ENCODE results near the gene OR5P2. TPM values are rescaled to one million over a fixed set of nuclear protein-coding genes. Genes with fewer than 3 reads are reported as not detected.
"Not testable (repeated sequence)": the region's sequence is repeated elsewhere in the genome, so short reads cannot be mapped to it uniquely, and the experiment has no call there.

OR5P2 gene
- total RNA-seq, 3 donors from 2014 or later, result 6.6 to 13.0 TPM; not detected in 1

DNA sequence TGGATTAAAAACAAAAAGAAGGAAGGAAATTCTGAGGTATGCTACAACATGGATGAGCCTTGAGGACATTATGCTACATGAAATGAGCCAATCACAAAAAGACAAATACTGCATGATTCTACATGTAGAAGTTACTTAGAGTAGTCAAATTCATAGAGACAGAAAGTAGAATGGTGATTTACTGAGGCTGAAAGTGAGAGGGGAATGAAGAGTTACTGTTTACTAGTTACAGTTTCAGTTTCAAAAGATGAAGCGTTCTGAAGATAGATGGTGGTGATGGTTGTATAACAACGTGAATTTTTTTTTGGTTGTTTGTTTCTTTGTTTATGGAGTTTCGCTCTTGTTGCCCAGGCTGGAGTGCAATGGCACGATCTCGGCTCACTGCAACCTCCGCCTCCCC lies 9.5 kb downstream of the OR5P2 start:
- no peaks in the 10 kb centered on the region for H3K4me1 ChIP-seq

DNA sequence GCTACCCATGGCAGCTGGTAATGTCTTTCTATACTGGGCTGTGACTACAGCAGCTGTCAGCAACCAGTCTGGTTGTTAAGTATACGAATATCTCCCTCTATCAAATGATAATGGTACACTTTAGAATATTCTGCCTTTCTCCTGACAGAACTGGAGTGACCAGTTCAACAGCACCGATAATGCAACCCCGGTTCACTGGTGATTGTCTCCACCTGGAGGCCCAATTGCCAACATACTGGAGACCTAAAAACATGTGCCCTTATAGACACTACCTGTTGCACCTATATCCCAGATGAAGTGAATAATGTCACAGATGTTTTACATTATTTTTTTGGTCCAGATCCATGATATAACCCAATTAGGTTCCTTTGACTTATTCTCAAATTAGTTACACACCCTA lies 21.1 kb downstream of the OR5P2 start:
- no peaks in the 10 kb centered on the region for H3K4me1 ChIP-seq
- H3K4me3 ChIP-seq, result no peak overlapping the region
- no peaks in the 10 kb centered on the region for H3K9me3 ChIP-seq
- no peaks in the 10 kb centered on the region for H3K36me3 ChIP-seq
- H3K27ac ChIP-seq, result no peak overlapping the region
- no peak for DNase-seq (ENCODE audit: low spot score in 2 of 2)
- no peaks in the 10 kb centered on the region for H3K27me3 ChIP-seq
- no peak for TF ChIP-seq POLR2A (IDR thresholded peaks at IDR 0.05)
- TF ChIP-seq, protein P1, sequence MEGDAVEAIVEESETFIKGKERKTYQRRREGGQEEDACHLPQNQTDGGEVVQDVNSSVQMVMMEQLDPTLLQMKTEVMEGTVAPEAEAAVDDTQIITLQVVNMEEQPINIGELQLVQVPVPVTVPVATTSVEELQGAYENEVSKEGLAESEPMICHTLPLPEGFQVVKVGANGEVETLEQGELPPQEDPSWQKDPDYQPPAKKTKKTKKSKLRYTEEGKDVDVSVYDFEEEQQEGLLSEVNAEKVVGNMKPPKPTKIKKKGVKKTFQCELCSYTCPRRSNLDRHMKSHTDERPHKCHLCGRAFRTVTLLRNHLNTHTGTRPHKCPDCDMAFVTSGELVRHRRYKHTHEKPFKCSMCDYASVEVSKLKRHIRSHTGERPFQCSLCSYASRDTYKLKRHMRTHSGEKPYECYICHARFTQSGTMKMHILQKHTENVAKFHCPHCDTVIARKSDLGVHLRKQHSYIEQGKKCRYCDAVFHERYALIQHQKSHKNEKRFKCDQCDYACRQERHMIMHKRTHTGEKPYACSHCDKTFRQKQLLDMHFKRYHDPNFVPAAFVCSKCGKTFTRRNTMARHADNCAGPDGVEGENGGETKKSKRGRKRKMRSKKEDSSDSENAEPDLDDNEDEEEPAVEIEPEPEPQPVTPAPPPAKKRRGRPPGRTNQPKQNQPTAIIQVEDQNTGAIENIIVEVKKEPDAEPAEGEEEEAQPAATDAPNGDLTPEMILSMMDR (IDR thresholded peaks at IDR 0.05), result no peak
- TF ChIP-seq POLR2AphosphoS5 (IDR thresholded peaks at IDR 0.05), result no peak
- intact Hi-C loops (cut with DNase I; ENCODE audit: low total_unique reads), result no loop called here

More for the DNA sequence above, 9.5 kb downstream of the OR5P2 start:
- TF ChIP-seq, protein P1 (IDR thresholded peaks at IDR 0.05), result no peak
- no peak for TF ChIP-seq POLR2AphosphoS5 (IDR thresholded peaks at IDR 0.05)
- no peak for TF ChIP-seq POLR2A (IDR thresholded peaks at IDR 0.05)
- Histone ChIP-seq H3K9me3 (peaks cover 0 to 15% of the 10 kb centered on the region in 2 donors), H3K27me3 (no peaks in the 10 kb centered on the region), H3K36me3 (no peaks in the 10 kb centered on the region), H3K4me3 (no peak overlapping the region), H3K27ac (no peak overlapping the region)
- intact Hi-C loops (cut with DNase I; ENCODE audit: low total_unique reads), result no loop called here
- no peak for DNase-seq (ENCODE audit: low spot score in 2 of 2)

DNA sequence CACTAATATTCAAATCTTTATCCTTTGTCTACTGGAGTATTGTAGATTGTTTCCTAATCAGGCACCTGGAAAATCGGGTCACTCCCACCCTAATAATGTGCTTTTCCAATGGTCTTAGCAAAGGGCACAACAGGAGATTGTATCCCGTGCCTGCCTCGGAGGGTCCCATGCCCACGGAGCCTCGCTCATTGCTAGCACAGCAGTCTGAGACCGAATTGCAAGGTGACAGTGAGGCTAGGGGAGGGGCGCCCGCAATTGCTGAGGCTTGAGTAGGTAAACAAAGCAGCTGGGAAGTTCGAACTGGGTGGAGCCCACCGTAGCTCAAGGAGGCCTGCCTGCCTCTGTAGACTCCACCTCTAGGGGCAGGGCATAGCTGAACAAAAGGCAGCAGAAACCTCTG lies 32.4 kb downstream of the OR5P2 start:
- H3K27ac ChIP-seq; H3K4me1 ChIP-seq; H3K9me3 ChIP-seq; DNase-seq (ENCODE audit: low spot score in 2 of 2); H3K36me3 ChIP-seq; H3K27me3 ChIP-seq; H3K4me3 ChIP-seq; intact Hi-C loops (cut with DNase I; ENCODE audit: low total_unique reads): not testable (repeated sequence)

DNA sequence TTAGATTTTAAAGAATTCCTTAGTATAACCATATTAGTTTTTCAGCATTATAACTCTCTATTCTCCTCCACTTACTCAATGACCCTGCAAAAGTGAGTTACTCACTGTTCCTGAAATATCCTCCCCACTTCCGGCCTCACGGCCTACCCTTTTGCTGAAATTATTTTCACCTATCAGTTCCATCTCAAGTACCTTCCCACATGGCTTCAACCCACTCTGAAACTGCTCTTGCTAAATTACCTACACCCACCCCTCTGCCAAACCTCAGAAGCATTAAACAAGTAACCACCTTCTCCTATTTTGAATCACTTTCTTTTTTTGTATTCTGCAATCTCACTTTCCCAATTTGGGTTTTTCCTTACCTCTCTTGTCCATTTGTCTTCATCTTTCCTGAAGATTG lies 37.7 kb downstream of the OR5P2 start:
- Histone ChIP-seq H3K36me3 (no peaks in the 10 kb centered on the region), H3K27ac (no peak overlapping the region), H3K9me3 (no peaks in the 10 kb centered on the region), H3K4me1 (no peaks in the 10 kb centered on the region), H3K4me3 (no peak overlapping the region), H3K27me3 (no peaks in the 10 kb centered on the region)
- intact Hi-C loops (cut with DNase I; ENCODE audit: low total_unique reads), result loop anchor here (10.0 kb wide), 1 partner anchor 1246 kb away; the partner anchor contains the start of gene NRIP3
- DNase-seq (ENCODE audit: low spot score in 2 of 2), result no peak
- TF ChIP-seq, protein P1 (IDR thresholded peaks at IDR 0.05), result no peak
- TF ChIP-seq POLR2AphosphoS5 (IDR thresholded peaks at IDR 0.05), result no peak
- no peak for TF ChIP-seq POLR2A (IDR thresholded peaks at IDR 0.05)

DNA sequence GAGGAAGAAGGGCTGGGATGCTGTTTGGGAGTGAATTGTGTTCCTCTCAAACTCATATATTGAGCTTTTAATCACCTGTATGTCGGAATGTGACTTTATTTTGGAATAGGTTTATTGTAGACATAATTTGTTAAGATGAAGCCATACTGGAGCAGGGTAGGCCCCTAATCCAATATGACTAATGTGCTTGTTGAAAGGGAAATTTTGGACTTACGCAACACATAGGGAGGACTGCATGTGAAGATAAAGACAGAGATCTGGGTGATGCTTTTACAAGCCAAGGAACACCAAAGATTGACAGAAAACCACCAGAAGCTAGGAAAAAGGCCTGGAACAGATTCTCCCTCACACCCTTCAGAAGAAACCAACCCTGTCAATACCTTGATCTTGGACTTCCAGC lies 47.3 kb downstream of the OR5P2 start:
- no peaks in the 10 kb centered on the region for H3K27me3 ChIP-seq
- no peak for TF ChIP-seq POLR2A (IDR thresholded peaks at IDR 0.05)
- TF ChIP-seq, protein P1 (IDR thresholded peaks at IDR 0.05), result no peak
- intact Hi-C loops (cut with DNase I; ENCODE audit: low total_unique reads), result no loop called here
- no peaks in the 10 kb centered on the region for H3K36me3 ChIP-seq
- no peak for DNase-seq (ENCODE audit: low spot score in 2 of 2)
- no peak overlapping the region for H3K4me3 ChIP-seq
- H3K9me3 ChIP-seq, result no peaks in the 10 kb centered on the region
- no peaks in the 10 kb centered on the region for H3K4me1 ChIP-seq
- no peak overlapping the region for H3K27ac ChIP-seq

Other genes with a start within 250 kb of the OR5P2 start
- 10 to 100 TPM in 2 of 3 donors, 1 to 10 TPM in 1; 9.8 to 32.1 (median 21.6) TPM for gene CYB5R2, start 123.4 kb downstream of the OR5P2 start, total RNA-seq
- gene OVCH2, start 90.5 kb downstream of the OR5P2 start, total RNA-seq, result 10 to 100 TPM in 1 of 3 donors, 1 to 10 TPM in 1, not detected in 1; 7.0 to 17.7 TPM
- 10 to 100 TPM in 1 of 3 donors, 1 to 10 TPM in 1, not detected in 1; 3.9 to 11.1 TPM for gene OR5P3, start 33.9 kb upstream of the OR5P2 start, total RNA-seq
- gene OR10A6, start 134.3 kb upstream of the OR5P2 start, total RNA-seq, result not detected
- not detected for gene OR10A3, start 144.8 kb upstream of the OR5P2 start, total RNA-seq
- not detected for gene NLRP10, start 168.5 kb upstream of the OR5P2 start, total RNA-seq
- gene EIF3F, start 190.4 kb upstream of the OR5P2 start, total RNA-seq, result 100 to 1,000 TPM; 145 to 180 (median 151) TPM